GM23338 (cell line): ENCODE results near the gene KISS1R. TPM values are rescaled to one million over a fixed set of nuclear protein-coding genes. Genes with fewer than 3 reads are reported as not detected.

ENCODE experiments used
- ATAC-seq: fragments of 200-7000 bp; cut with Tn5 transposase; 3 replicates; pipeline ENCODE4 v1.9.1; 2020
- DNase-seq: peaks from one replicate; pipeline ENCODE4 v3.0.0-alpha.2; 2015; ENCODE audit warnings: low spot score
- H2AFZ ChIP-seq: fragments of 200-600 bp; sonication (generic); 2 replicates; pipeline ENCODE4 v1.8.0; 2016; ENCODE audit warnings: antibody characterized with exemption, mild to moderate bottlenecking, moderate library complexity
- H3F3A ChIP-seq: fragments of 200-600 bp; sonication (generic); replicated peaks from 2 replicates; pipeline ENCODE4 v1.8.0; 2017; ENCODE audit warnings: antibody characterized with exemption, mixed run types, low read depth
- H3K27ac ChIP-seq: fragments of 200-600 bp; sonication (generic); 2 replicates; pipeline ENCODE4 v1.6.1; 2016; ENCODE audit warnings: low read depth
- H3K27me3 ChIP-seq: fragments of 200-600 bp; sonication (generic); 2 replicates; pipeline ENCODE4 v1.8.0; 2016; ENCODE audit warnings: mild to moderate bottlenecking, mixed run types, moderate library complexity; ENCODE audit not compliant: insufficient read depth
- H3K36me3 ChIP-seq: fragments of 200-600 bp; sonication (generic); 2 replicates; pipeline ENCODE4 v1.8.0; 2016; ENCODE audit warnings: mild to moderate bottlenecking; ENCODE audit not compliant: insufficient read depth
- H3K4me1 ChIP-seq: fragments of 200-600 bp; sonication (generic); 2 replicates; pipeline ENCODE4 v1.8.0; 2016; ENCODE audit warnings: mild to moderate bottlenecking, moderate library complexity; ENCODE audit not compliant: insufficient read depth
- H3K4me2 ChIP-seq: fragments of 200-600 bp; sonication (generic); 2 replicates; pipeline ENCODE4 v1.7.1; 2017; ENCODE audit warnings: mixed run types
- H3K4me3 ChIP-seq: fragments of 200-600 bp; sonication (generic); 2 replicates; pipeline ENCODE4 v1.6.1; 2016; ENCODE audit warnings: mixed run types
- H3K79me2 ChIP-seq: fragments of 200-600 bp; sonication (generic); replicated peaks from 2 replicates; pipeline ENCODE4 v1.8.0; 2017; ENCODE audit warnings: mild to moderate bottlenecking; ENCODE audit not compliant: insufficient read depth
- H3K9me2 ChIP-seq: fragments of 200-600 bp; sonication (generic); 2 replicates; pipeline ENCODE4 v1.8.0; 2017; ENCODE audit not compliant: insufficient read depth
- H4K20me1 ChIP-seq: fragments of 200-600 bp; sonication (generic); replicated peaks from 2 replicates; pipeline ENCODE4 v1.8.0; 2017; ENCODE audit warnings: mild to moderate bottlenecking; ENCODE audit not compliant: insufficient read depth
- H3K27ac Mint-ChIP-seq: 2 replicates; pipeline ENCODE4 v1.8.0; 2020; ENCODE audit warnings: inconsistent platforms, mild to moderate bottlenecking, moderate library complexity, mixed read lengths
- H3K27me3 Mint-ChIP-seq: 3 replicates; pipeline ENCODE4 v1.8.0; 2022; ENCODE audit warnings: low read depth, mild to moderate bottlenecking, moderate library complexity, mixed read lengths, inconsistent platforms; ENCODE audit not compliant: insufficient read depth, poor library complexity
- H3K36me3 Mint-ChIP-seq: 3 replicates; pipeline ENCODE4 v1.8.0; 2021; ENCODE audit warnings: low read depth, mild to moderate bottlenecking, inconsistent platforms, moderate library complexity, mixed read lengths
- H3K4me1 Mint-ChIP-seq: 3 replicates; pipeline ENCODE4 v1.8.0; 2020; ENCODE audit warnings: mild to moderate bottlenecking, inconsistent platforms, mixed read lengths
- H3K4me3 Mint-ChIP-seq: 3 replicates; pipeline ENCODE4 v1.8.0; 2021; ENCODE audit warnings: moderate library complexity, mild to moderate bottlenecking, inconsistent platforms, mixed read lengths
- H3K9me3 Mint-ChIP-seq: 3 replicates; pipeline ENCODE4 v1.8.0; 2020; ENCODE audit warnings: moderate library complexity, mild to moderate bottlenecking, inconsistent platforms, mixed read lengths
- NANOG ChIP-seq: IDR thresholded peaks from 2 replicates; pipeline ENCODE4 v1.6.1; 2016; ENCODE audit warnings: antibody characterized with exemption, borderline replicate concordance
- POLR2AphosphoS5 ChIP-seq: IDR thresholded peaks from 2 replicates; pipeline ENCODE4 v1.6.1; 2016; ENCODE audit warnings: antibody characterized with exemption, low read depth
- STAT1 ChIP-seq: IDR thresholded peaks from one replicate; pipeline ENCODE4 v1.6.1; 2016; ENCODE audit warnings: antibody characterized with exemption; ENCODE audit not compliant: unreplicated experiment
- ZNF114 ChIP-seq: fragments of 250-450 bp; sonication (Bioruptor Pico); IDR thresholded peaks from 2 replicates; pipeline ENCODE4 v1.5.0; 2020; ENCODE audit warnings: mild to moderate bottlenecking, moderate library complexity
- polyA plus RNA-seq: library from polyadenylated mRNA; unstranded; fragments of >200 nt; fragmentation: Nextera tagmentation; extraction: Ambion mirVana; gene quantifications from 2 replicates; pipeline ENCODE4 v1.2.1, GENCODE V29; 2016
- total RNA-seq: library from RNA; depleted of rRNA; stranded (reverse); fragments of >200 nt; shearing (Covaris generic); gene quantifications from 2 replicates; pipeline ENCODE4 v1.2.3, GENCODE V29; 2014
- TF ChIP-seq, protein P1 (sequence below): fragments of 250-450 bp; sonication (Bioruptor Pico); IDR thresholded peaks from 2 replicates; pipeline ENCODE4 v1.5.0; 2020; ENCODE audit warnings: mild to moderate bottlenecking, moderate library complexity
- TF ChIP-seq, protein P2 (sequence below), 2 experiments: fragments of 200-600 bp in 1 of 2; sonication (generic) in 1 of 2; conservative IDR thresholded peaks; 2 replicates each; pipeline versions ENCODE4 v1.5.1 to v1.6.1; 2016 to 2017; ENCODE audit warnings: antibody characterized with exemption in 2 of 2, low read depth in 2 of 2, mild to moderate bottlenecking in 2 of 2, moderate library complexity in 1 of 2

Gene KISS1R
- total and polyA plus RNA-seq, 2 experiments from 2014 or later: 0.78 to 4.0 TPM

DNA sequence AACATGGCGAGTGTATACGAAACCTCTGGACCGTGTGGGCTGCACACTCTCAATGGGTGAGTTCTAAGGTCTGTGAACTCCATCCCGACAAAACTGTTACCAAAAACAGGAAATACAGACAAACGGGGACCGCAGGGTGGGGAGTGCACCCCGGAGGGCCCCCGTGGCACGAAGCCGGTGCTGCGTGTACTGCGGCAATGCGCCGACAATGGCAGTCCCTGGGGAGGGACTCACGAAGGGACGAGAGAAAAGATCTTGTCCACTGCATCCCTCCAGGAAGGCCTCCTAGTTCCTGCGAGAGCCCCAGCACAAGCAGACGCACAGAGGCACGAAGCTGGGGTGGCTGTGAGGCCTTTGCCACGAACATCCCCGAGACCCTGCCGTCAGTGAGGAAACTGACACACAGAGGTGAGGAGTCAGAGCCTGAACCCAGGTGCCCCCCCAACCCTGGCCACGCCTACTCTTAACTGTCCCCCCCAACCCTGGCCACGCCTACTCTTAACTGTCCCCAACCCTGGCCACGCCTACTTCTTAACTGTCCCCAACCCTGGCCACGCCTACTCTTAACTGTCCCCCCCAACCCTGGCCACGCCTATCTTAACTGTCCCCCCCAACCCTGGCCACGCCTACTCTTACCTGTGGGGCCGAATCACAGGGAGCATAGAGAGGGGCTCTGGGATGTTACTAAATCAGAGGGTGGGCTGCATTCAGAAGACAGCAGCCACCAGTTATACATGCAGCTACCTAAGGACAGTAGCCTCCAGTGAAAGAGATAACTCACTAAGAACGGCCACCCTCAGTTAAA, 28.4 kb upstream of the KISS1R start (continued):
- TF ChIP-seq, protein P1, sequence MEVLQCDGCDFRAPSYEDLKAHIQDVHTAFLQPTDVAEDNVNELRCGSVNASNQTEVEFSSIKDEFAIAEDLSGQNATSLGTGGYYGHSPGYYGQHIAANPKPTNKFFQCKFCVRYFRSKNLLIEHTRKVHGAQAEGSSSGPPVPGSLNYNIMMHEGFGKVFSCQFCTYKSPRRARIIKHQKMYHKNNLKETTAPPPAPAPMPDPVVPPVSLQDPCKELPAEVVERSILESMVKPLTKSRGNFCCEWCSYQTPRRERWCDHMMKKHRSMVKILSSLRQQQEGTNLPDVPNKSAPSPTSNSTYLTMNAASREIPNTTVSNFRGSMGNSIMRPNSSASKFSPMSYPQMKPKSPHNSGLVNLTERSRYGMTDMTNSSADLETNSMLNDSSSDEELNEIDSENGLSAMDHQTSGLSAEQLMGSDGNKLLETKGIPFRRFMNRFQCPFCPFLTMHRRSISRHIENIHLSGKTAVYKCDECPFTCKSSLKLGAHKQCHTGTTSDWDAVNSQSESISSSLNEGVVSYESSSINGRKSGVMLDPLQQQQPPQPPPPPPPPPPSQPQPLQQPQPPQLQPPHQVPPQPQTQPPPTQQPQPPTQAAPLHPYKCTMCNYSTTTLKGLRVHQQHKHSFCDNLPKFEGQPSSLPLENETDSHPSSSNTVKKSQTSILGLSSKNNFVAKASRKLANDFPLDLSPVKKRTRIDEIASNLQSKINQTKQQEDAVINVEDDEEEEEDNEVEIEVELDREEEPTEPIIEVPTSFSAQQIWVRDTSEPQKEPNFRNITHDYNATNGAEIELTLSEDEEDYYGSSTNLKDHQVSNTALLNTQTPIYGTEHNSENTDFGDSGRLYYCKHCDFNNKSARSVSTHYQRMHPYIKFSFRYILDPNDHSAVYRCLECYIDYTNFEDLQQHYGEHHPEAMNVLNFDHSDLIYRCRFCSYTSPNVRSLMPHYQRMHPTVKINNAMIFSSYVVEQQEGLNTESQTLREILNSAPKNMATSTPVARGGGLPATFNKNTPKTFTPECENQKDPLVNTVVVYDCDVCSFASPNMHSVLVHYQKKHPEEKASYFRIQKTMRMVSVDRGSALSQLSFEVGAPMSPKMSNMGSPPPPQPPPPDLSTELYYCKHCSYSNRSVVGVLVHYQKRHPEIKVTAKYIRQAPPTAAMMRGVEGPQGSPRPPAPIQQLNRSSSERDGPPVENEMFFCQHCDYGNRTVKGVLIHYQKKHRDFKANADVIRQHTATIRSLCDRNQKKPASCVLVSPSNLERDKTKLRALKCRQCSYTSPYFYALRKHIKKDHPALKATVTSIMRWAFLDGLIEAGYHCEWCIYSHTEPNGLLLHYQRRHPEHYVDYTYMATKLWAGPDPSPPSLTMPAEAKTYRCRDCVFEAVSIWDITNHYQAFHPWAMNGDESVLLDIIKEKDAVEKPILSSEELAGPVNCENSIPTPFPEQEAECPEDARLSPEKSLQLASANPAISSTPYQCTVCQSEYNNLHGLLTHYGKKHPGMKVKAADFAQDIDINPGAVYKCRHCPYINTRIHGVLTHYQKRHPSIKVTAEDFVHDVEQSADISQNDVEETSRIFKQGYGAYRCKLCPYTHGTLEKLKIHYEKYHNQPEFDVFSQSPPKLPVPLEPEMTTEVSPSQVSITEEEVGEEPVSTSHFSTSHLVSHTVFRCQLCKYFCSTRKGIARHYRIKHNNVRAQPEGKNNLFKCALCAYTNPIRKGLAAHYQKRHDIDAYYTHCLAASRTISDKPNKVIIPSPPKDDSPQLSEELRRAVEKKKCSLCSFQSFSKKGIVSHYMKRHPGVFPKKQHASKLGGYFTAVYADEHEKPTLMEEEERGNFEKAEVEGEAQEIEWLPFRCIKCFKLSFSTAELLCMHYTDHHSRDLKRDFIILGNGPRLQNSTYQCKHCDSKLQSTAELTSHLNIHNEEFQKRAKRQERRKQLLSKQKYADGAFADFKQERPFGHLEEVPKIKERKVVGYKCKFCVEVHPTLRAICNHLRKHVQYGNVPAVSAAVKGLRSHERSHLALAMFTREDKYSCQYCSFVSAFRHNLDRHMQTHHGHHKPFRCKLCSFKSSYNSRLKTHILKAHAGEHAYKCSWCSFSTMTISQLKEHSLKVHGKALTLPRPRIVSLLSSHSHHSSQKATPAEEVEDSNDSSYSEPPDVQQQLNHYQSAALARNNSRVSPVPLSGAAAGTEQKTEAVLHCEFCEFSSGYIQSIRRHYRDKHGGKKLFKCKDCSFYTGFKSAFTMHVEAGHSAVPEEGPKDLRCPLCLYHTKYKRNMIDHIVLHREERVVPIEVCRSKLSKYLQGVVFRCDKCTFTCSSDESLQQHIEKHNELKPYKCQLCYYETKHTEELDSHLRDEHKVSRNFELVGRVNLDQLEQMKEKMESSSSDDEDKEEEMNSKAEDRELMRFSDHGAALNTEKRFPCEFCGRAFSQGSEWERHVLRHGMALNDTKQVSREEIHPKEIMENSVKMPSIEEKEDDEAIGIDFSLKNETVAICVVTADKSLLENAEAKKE (CRISPR knock-in tag): no peak
- TF ChIP-seq NANOG (no peak), POLR2AphosphoS5 (no peak)
- TF ChIP-seq, protein P2, sequence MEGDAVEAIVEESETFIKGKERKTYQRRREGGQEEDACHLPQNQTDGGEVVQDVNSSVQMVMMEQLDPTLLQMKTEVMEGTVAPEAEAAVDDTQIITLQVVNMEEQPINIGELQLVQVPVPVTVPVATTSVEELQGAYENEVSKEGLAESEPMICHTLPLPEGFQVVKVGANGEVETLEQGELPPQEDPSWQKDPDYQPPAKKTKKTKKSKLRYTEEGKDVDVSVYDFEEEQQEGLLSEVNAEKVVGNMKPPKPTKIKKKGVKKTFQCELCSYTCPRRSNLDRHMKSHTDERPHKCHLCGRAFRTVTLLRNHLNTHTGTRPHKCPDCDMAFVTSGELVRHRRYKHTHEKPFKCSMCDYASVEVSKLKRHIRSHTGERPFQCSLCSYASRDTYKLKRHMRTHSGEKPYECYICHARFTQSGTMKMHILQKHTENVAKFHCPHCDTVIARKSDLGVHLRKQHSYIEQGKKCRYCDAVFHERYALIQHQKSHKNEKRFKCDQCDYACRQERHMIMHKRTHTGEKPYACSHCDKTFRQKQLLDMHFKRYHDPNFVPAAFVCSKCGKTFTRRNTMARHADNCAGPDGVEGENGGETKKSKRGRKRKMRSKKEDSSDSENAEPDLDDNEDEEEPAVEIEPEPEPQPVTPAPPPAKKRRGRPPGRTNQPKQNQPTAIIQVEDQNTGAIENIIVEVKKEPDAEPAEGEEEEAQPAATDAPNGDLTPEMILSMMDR (conservative IDR thresholded peaks at IDR 0.05; ENCODE audit: low read depth in 2 of 2): no peak

DNA sequence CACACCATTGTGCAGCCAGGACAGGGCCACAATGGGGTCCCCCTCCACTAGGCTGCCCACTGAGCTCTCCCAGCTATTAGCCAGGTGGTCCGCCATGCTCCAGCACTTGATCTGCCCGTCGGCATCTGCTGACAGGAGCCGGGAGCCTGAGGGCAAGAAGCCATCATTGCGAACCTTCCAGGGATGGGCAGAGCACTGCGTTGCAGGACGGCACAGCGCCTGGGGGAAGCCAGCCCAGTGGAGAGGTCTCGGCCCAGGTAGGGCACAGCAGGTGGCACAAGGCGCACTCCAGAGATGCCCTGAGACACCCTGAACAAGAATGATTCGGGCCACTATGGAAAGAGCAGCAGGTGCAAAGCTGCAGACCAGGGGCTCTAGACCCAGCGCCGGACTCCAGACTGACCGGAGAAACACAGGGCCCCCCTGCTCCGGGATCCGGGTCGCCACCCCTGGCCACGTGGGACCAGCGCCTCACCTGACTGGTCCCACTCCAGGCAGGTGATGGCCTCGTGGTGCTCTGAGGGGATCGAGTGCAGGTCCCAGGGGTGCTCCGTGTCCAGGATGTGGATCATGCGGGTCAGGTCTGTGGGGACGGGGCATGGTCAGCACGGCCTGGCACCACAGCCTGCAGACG, 27.4 kb upstream of the KISS1R start:
- Histone ChIP-seq H2AFZ (no peak overlapping the region), H3K27me3 (no peaks in the 10 kb centered on the region), H3K4me2 (no peak overlapping the region), H3K27ac (no peak overlapping the region), H3K79me2 (no peaks in the 10 kb centered on the region; the same call in 1 of the 2 replicates), H3F3A (no peaks in the 10 kb centered on the region; the same call in 1 of the 2 replicates), H4K20me1 (peaks cover 4% of the 10 kb centered on the region; the same call in 1 of the 2 replicates), H3K4me3 (no peak overlapping the region), H3K9me2 (no peaks in the 10 kb centered on the region), H3K4me1 (no peaks in the 10 kb centered on the region), H3K36me3 (no peaks in the 10 kb centered on the region)
- Mint-ChIP-seq H3K36me3 (peaks cover 9% of the 10 kb centered on the region; the same call in 1 of the 3 replicates), H3K27me3 (peaks cover 20% of the 10 kb centered on the region), H3K27ac (no peak overlapping the region), H3K4me1 (no peaks in the 10 kb centered on the region; the same call in 2 of the 3 replicates), H3K9me3 (peaks cover 3% of the 10 kb centered on the region; the same call in 2 of the 3 replicates), H3K4me3 (no peak overlapping the region)
- no peak for DNase-seq
- ATAC-seq: no peak
- TF ChIP-seq POLR2AphosphoS5 (no peak), STAT1 (no peak), ZNF114 (CRISPR knock-in tag) (no peak)
